T-helper 2 cell treated with Interferon-gamma antibody and Interleukin-4, amounts not matched to agents 5 μg/mL and 100 μg/mL, for 36 hours (primary cell): Measurements from ENCODE around the gene KIF5A.

Source experiments
- DNase-seq: peaks from one replicate; pipeline ENCODE4 v3.0.0; 2021; ENCODE audit warnings: low spot score
- H3K27ac Mint-ChIP-seq: one replicate; pipeline ENCODE4 v1.8.0; 2021; ENCODE audit warnings: mild to moderate bottlenecking, mixed read lengths
- H3K27me3 Mint-ChIP-seq: one replicate; pipeline ENCODE4 v1.8.0; 2021; ENCODE audit warnings: low read depth, mixed read lengths
- H3K36me3 Mint-ChIP-seq: one replicate; pipeline ENCODE4 v1.8.0; 2021; ENCODE audit warnings: low read depth, mixed read lengths
- H3K4me1 Mint-ChIP-seq: one replicate; pipeline ENCODE4 v1.8.0; 2021; ENCODE audit warnings: low read depth, mixed read lengths
- H3K4me3 Mint-ChIP-seq: one replicate; pipeline ENCODE4 v1.8.0; 2022; ENCODE audit warnings: mild to moderate bottlenecking, moderate library complexity, mixed read lengths
- H3K9me3 Mint-ChIP-seq: one replicate; pipeline ENCODE4 v1.8.0; 2021; ENCODE audit warnings: mixed read lengths

The KIF5A gene

DNA sequence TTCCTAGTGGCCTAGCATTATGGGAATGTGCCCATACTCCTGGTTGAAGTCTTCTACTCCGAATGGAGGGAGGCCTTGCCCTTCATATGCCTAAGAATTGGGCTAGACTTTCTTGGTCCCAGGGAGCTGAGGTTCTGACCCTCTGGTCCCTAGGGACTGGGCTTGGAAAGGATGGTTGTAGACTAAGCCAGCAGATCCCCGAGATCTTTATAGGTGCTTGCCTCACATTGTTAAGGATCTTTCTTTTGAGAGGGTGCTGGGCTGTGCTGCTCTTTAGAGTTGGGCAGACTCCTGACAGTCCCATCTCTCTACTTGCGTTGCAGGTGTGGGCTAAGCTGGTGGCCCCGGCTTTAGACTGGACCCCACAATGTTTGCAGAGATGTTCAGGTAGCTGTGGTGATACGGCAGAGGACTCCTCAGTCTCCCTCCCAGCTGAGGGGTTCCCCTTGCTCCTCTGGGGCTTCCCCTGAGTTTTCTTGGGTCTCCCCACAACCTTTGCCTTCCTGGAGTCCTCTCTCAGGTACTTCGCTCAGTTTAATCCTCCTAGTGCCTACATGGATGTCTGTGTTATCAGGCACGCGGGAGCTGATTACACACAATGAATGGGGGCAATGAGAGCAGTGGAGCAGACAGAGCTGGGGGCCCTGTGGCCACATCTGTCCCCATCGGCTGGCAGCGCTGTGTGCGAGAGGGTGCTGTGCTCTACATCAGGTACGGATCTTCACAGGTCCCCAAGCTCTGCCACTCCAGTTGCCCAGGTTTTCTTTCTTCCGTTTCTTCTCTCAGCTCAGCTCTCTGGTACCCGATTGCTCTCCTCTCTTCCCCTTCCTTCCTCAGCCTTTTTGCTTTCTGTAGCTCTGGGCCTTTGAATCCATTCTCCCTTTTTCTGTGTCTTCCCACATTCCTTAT, 25.9 kb upstream of the KIF5A start:
- no peak for DNase-seq

DNA sequence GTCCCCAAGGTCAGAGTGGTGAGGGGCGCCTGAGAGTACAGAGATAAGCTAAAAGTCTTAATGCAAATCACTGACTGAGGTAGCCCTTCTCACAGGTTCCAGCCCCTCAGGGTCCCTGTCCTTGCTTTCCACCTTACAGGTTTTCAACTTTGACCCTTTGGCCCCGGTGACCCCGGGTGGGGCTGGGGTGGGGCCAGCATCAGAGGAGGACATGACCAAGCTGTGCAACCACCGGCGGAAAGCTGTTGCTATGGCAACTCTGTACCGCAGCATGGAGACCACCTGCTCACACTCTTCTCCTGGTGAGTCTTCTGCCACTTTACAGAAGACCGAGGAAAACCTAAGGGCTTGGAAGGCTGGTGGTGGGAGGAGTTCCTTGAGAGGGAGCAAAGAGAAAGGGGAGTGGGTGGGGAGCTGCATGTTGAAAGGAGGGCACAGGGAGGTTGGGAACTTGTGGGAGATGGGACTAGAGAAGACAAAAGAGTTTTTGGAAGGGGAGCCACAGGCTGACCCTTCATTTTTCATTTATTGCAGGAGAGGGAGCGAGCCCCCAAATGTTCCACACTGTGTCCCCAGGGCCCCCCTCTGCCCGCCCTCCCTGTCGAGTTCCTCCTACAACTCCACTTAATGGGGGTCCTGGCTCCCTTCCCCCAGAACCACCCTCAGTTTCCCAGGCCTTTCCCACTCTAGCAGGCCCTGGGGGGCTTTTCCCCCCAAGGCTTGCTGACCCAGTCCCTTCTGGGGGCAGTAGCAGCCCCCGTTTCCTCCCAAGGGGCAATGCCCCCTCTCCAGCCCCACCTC, 24.8 kb upstream of the KIF5A start:
- Mint-ChIP-seq H3K36me3 (peaks cover 48% of the 10 kb centered on the region), H3K27me3 (peaks cover 5% of the 10 kb centered on the region), H3K9me3 (no peaks in the 10 kb centered on the region), H3K4me1 (peaks cover 30% of the 10 kb centered on the region), H3K4me3 (peak overlapping the region; percentile 97), H3K27ac (peak overlapping the region; percentile 90)
- no peak for DNase-seq

More for the DNA sequence above, 25.9 kb upstream of the KIF5A start:
- Mint-ChIP-seq H3K36me3 (peaks cover 48% of the 10 kb centered on the region), H3K27me3 (peaks cover 5% of the 10 kb centered on the region), H3K9me3 (no peaks in the 10 kb centered on the region), H3K27ac (peak overlapping the region; percentile 90), H3K4me1 (peaks cover 34% of the 10 kb centered on the region), H3K4me3 (peak overlapping the region; percentile 97)

DNA sequence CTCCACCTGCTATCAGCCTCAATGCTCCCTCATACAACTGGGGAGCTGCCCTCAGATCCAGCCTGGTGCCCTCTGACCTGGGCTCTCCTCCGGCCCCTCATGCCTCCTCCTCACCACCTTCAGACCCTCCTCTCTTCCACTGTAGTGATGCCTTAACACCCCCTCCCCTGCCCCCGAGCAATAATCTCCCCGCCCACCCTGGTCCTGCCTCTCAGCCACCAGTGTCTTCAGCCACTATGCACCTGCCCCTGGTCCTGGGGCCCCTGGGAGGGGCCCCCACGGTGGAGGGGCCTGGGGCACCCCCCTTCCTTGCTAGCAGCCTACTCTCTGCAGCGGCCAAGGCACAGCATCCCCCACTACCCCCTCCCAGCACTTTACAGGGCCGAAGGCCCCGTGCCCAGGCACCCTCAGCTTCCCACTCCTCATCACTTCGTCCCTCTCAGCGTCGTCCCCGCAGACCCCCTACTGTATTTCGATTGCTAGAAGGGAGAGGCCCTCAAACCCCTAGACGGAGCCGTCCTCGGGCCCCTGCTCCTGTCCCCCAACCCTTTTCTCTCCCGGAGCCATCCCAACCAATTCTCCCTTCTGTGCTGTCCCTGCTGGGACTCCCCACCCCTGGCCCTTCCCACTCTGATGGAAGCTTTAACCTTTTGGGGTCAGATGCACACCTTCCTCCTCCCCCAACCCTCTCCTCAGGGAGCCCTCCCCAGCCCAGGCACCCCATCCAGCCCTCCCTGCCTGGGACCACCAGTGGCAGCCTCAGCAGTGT, 24.0 kb upstream of the KIF5A start:
- peaks cover 30% of the 10 kb centered on the region for H3K4me1 Mint-ChIP-seq
- H3K27ac Mint-ChIP-seq, result peak overlapping the region; percentile 20
- peaks cover 3% of the 10 kb centered on the region for H3K27me3 Mint-ChIP-seq
- H3K36me3 Mint-ChIP-seq, result peaks cover 48% of the 10 kb centered on the region
- no peaks in the 10 kb centered on the region for H3K9me3 Mint-ChIP-seq
- H3K4me3 Mint-ChIP-seq, result no peak overlapping the region
- DNase-seq, result no peak

DNA sequence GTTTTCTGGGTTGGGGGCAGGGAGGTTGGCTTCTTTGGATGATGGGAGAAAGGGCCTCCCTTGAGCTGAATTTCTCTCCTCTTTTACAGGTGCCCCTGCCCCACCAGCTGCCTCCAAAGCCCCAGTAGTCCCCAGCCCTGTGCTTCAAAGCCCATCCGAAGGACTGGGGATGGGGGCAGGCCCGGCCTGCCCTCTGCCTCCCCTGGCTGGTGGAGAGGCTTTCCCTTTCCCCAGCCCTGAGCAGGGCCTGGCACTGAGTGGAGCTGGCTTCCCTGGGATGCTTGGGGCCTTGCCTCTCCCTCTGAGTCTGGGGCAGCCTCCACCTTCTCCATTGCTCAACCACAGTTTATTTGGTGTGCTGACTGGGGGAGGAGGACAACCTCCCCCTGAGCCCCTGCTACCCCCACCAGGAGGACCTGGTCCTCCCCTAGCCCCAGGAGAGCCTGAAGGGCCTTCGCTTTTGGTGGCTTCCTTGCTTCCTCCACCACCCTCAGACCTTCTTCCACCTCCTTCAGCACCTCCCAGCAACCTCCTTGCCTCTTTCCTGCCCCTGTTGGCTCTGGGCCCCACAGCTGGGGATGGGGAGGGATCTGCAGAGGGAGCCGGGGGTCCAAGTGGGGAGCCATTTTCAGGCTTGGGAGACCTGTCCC, 23.2 kb upstream of the KIF5A start:
- Mint-ChIP-seq H3K4me3 (no peak overlapping the region), H3K27ac (no peak overlapping the region), H3K27me3 (peaks cover 3% of the 10 kb centered on the region), H3K4me1 (peaks cover 23% of the 10 kb centered on the region), H3K36me3 (peaks cover 53% of the 10 kb centered on the region), H3K9me3 (no peaks in the 10 kb centered on the region)
- no peak for DNase-seq

DNA sequence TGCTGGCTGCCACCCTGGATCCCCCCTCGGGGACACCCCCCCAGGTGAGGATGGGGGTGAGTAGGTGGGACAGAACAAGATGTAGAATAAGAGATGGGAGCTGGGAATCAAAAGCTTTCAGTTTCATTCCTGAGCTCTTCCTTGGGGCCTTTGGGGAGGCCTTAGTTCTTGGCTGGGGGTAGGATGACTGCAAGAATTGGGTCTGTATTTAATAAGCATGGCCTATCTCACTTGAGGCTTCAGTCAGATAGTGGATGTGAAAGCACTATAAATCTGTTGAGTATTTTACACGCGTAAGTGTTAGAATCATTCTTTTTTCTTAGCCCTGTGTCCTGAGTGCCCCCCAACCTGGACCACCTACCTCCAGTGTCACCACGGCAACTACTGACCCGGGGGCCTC, 22.7 kb upstream of the KIF5A start:
- peaks cover 17% of the 10 kb centered on the region for H3K4me1 Mint-ChIP-seq
- no peak for DNase-seq
- H3K27me3 Mint-ChIP-seq, result peaks cover under 1% of the 10 kb centered on the region
- no peak overlapping the region for H3K27ac Mint-ChIP-seq
- peaks cover 52% of the 10 kb centered on the region for H3K36me3 Mint-ChIP-seq
- no peaks in the 10 kb centered on the region for H3K9me3 Mint-ChIP-seq
- no peak overlapping the region for H3K4me3 Mint-ChIP-seq

DNA sequence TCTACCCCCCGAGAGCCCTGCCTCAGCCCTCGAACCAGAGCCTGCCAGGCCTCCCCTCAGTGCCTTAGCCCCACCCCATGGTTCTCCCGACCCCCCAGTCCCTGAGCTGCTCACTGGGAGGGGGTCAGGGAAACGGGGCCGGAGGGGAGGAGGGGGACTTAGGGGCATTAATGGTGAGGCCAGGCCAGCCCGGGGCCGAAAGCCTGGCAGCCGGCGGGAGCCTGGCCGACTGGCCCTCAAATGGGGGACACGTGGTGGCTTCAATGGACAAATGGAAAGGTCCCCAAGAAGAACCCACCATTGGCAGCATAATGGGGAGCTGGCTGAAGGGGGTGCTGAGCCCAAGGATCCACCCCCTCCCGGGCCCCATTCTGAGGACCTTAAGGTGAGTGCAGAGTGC, 21.7 kb upstream of the KIF5A start:
- H3K9me3 Mint-ChIP-seq, result no peaks in the 10 kb centered on the region
- H3K27ac Mint-ChIP-seq, result peak overlapping the region; percentile 31
- H3K27me3 Mint-ChIP-seq, result no peaks in the 10 kb centered on the region
- H3K4me3 Mint-ChIP-seq, result no peak overlapping the region
- peaks cover 15% of the 10 kb centered on the region for H3K4me1 Mint-ChIP-seq
- H3K36me3 Mint-ChIP-seq, result peaks cover 61% of the 10 kb centered on the region
- DNase-seq, result no peak

DNA sequence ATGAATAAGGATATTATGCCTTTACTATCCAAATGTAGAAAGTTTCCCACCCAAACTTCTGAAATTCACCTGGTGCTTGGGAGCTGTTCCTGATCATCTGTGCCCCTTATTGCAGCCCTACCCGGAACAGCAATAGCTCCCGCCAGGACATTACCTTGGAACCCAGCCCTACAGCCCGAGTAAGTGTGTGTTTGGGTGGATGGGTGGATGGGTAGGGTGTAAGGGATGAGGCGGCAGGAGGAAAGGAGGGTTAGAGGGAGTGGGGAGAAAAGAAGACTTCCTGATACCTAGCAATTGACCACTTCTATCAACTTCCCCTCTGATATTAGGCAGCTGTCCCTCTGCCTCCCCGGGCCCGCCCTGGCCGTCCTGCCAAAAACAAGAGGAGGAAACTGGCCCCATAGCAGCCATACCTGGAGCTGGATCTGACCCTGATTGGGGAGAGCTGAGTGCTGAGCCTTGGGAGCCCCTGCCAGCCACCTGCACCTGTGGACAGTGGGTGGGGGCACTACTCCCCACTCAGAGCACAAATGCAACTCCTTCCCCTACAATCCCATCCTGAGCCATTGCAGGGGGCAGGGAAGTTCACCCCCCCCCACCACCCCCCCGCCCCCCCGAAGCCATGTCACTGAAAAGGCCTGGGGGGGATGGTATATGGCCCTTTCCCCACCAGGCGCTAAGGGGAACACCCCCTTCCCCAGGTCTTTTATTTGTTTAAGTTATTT, 20.9 kb upstream of the KIF5A start:
- H3K36me3 Mint-ChIP-seq, result peaks cover 58% of the 10 kb centered on the region
- peaks cover 6% of the 10 kb centered on the region for H3K4me1 Mint-ChIP-seq
- H3K27ac Mint-ChIP-seq, result no peak overlapping the region
- no peaks in the 10 kb centered on the region for H3K9me3 Mint-ChIP-seq
- no peak for DNase-seq
- no peak overlapping the region for H3K4me3 Mint-ChIP-seq
- no peaks in the 10 kb centered on the region for H3K27me3 Mint-ChIP-seq

DNA sequence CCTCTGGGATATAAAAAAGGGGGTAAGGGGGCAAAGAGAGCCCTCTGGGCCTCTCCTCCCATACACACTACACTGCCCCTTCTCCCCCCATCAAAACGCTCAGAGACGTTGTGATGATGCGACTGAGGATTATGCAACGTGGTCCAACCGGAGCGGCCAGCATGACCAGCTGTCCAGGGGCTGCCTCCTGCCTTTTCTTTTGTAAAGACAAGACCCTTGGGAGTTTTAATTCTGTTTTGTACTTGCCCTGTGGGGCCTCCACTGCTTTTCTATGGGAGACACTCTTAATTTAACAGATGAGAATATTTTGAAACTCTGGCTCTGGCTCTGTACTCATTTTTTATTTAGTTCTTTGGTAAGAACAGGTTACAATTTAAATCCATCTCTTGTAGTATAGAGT, 20.0 kb upstream of the KIF5A start:
- peaks cover 2% of the 10 kb centered on the region for H3K4me1 Mint-ChIP-seq
- H3K27ac Mint-ChIP-seq, result no peak overlapping the region
- H3K9me3 Mint-ChIP-seq, result no peaks in the 10 kb centered on the region
- H3K27me3 Mint-ChIP-seq, result no peaks in the 10 kb centered on the region
- no peak for DNase-seq
- peaks cover 53% of the 10 kb centered on the region for H3K36me3 Mint-ChIP-seq
- H3K4me3 Mint-ChIP-seq, result no peak overlapping the region

DNA sequence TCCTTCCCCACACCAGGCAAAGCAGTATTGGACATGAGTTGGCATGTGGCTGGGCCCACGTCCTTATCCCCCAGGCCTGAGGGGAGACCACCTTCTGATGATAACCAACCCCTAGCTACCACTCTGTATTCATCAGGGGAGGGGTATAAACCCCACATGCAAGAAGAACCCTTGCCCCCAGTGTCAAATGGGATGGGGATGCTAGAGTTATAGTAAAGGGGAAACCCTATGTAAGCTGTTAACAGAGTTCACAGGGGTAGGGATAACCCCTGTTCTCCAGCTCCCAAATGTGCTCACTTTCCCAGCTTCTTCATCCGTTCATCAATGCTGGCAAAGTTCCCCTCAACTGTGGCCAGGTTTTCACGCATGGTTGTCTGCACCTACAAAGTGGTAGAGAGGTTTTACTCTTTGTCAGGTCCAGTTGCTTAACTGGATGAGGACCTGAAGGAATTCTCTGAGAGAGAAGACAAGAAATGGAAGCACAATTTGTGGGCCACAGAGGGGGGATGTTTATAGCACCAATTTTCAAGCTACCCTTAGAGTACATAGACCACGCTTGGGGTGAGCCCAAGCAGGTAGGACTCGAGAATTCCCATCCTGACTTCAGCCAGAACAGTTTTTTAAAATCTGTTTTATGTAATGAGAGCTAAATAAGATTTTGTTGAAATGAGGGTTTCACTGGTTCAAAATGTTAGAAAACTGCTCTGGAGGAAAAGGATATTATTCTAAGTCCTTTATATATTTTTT, 19.3 kb upstream of the KIF5A start:
- peaks cover 57% of the 10 kb centered on the region for H3K36me3 Mint-ChIP-seq
- no peak overlapping the region for H3K27ac Mint-ChIP-seq
- no peaks in the 10 kb centered on the region for H3K27me3 Mint-ChIP-seq
- no peak overlapping the region for H3K4me3 Mint-ChIP-seq
- H3K9me3 Mint-ChIP-seq, result no peaks in the 10 kb centered on the region
- H3K4me1 Mint-ChIP-seq, result no peaks in the 10 kb centered on the region
- DNase-seq, result no peak

DNA sequence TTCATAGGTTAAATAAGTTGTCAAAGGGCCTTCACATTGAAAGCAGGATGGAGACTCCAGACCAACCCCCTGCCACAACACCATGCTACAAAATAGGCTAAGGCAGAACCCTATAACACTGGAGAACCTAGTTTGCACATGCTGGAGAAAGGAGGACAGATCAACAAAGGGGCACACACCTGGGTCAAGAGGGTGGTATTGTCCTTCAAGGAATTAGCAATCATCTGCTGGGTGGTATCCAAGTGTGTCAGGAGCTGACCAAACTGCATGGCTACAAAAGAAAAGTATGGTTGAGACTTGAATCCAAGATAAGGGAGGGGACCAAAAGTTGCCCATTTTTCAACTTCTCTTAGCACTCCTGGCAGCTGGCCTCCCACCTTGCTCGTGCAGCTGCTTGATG, 18.0 kb upstream of the KIF5A start:
- no peak for DNase-seq
- Mint-ChIP-seq H3K4me3 (no peak overlapping the region), H3K27me3 (no peaks in the 10 kb centered on the region), H3K9me3 (no peaks in the 10 kb centered on the region), H3K36me3 (peaks cover 57% of the 10 kb centered on the region), H3K27ac (no peak overlapping the region), H3K4me1 (peaks cover 1% of the 10 kb centered on the region)

DNA sequence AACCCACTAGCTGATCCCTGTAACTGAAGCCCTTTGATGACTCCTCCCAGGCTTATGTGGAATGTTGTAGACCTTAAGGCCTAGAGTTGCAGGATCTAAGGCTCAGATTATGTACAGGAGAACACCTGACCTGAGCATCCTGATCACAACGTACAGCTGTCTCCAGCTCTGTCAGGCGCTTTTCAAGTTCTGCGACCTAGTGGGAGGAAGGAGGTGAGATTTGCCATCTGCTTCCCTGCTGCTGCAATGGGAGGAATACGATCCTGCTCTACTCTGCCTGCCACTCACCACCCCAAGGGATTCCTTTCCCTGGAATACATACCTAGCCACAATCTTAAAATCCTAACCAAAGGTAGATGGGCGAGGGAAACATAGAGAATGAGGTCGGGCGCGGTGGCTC, 16.7 kb upstream of the KIF5A start:
- Mint-ChIP-seq H3K27me3 (no peaks in the 10 kb centered on the region), H3K4me1 (peaks cover 1% of the 10 kb centered on the region), H3K27ac (no peak overlapping the region), H3K4me3 (no peak overlapping the region), H3K36me3 (peaks cover 58% of the 10 kb centered on the region), H3K9me3 (no peaks in the 10 kb centered on the region)
- DNase-seq, result no peak

DNA sequence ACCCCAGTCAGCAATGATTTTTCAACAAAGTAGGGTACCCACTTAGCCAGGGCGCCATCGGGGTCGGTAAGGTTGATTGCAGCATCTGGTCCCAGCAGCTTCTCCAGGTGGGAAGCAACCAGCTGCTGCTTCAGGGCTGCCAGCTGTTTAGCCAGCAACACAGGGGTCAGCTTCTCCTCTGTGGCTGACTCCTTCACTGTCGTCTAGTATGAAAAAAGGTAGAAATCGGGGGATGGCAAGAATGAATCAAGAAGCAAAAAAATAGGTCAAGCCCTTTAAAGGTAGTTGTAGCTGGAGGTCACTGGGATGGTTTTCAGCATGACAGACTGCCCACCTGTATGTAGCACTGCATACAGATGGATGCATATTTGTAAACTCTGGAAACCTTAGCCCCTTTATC, 15.6 kb upstream of the KIF5A start:
- H3K4me3 Mint-ChIP-seq, result no peak overlapping the region
- no peak for DNase-seq
- H3K9me3 Mint-ChIP-seq, result no peaks in the 10 kb centered on the region
- H3K27ac Mint-ChIP-seq, result no peak overlapping the region
- peaks cover 53% of the 10 kb centered on the region for H3K36me3 Mint-ChIP-seq
- H3K27me3 Mint-ChIP-seq, result no peaks in the 10 kb centered on the region
- H3K4me1 Mint-ChIP-seq, result peaks cover 1% of the 10 kb centered on the region
